ENCODE results near the gene KAT8. TPM values are rescaled to one million over a fixed set of nuclear protein-coding genes. Genes with fewer than 3 reads are reported as not detected.

Gene KAT8
- total and polyA plus RNA-seq, 9 of the 15 experiments (the other 6 are each of a cell fraction or from before 2014, with no cell fraction given) = 10.0 to 98.5 (median 76.4) TPM

DNA sequence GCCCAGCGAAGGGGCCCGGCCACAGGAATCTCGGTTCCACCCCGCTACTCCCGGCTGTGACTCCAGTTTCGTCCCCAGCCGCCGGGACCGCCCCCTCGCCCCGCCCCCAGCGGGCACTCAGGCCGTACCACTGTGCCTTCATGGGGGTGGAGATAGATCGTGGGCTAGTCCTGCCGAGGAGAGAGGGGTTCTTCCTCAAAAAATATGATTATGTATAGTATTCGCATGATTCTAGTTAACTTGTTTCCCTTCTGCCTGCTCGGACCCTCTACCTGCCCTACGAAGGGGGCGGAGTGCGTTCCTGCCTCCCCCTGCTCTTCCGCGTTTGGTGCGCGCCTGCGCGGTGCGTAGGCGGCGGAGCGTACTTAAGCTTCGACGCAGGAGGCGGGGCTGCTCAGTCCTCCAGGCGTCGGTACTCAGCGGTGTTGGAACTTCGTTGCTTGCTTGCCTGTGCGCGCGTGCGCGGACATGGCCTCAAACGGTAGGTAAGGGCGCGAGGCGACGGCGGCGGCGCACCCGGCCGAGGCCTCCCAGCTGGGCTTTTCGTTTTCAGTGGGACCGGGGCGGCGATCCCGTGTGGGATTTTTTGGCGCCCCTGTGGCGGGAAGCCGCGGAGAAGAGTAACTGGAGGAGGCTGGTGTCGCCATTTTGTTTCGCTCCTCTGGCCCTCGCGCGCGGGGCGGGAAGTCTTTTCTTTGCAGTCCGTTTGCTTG, 62.4 kb downstream of the KAT8 start, which contains the start of gene FUS (continued):
- TF ChIP-seq SETDB1 (IDR thresholded peaks at IDR 0.05; ENCODE audit: low read length) (peak; percentile 76), ZNF184 (CRISPR knock-in tag; IDR thresholded peaks at IDR 0.05) (no peak), BCL6 (CRISPR knock-in tag; IDR thresholded peaks at IDR 0.05) (no peak), REST (IDR thresholded peaks at IDR 0.05; ENCODE audit: borderline replicate concordance) (no peak), REST (CRISPR knock-in tag; IDR thresholded peaks at IDR 0.05; ENCODE audit: low read depth) (peak; percentile 37; the same call in 1 of the 2 replicates), NR3C1 (CRISPR knock-in tag; IDR thresholded peaks at IDR 0.05) (peak; percentile 93), SNIP1 (IDR thresholded peaks at IDR 0.05; ENCODE audit: low read depth) (no peak), PRMT5 (CRISPR knock-in tag; IDR thresholded peaks at IDR 0.05) (no peak), RAD21 (CRISPR knock-in tag; conservative IDR thresholded peaks at IDR 0.05 in 1 of 2, IDR thresholded peaks at IDR 0.05 in 1 of 2) (peak; percentile 2 to 25; a peak in 1 of 4 replicates), NFATC3 (IDR thresholded peaks at IDR 0.05) (no peak), CCNT2 (IDR thresholded peaks at IDR 0.05; ENCODE audit: borderline replicate concordance, extremely low read depth, insufficient read length, low read depth, low read length) (no peak), ZNF740 (CRISPR knock-in tag; IDR thresholded peaks at IDR 0.05) (peak; percentile 39; the same call in 1 of the 2 replicates), ZNF740 (tag; IDR thresholded peaks at IDR 0.05) (no peak), ZNF77 (CRISPR knock-in tag; IDR thresholded peaks at IDR 0.05) (no peak), HDAC6 (IDR thresholded peaks at IDR 0.05; ENCODE audit: low read depth, low read length) (peak; percentile 83; the same call in 1 of the 2 replicates)
- TF ChIP-seq, protein P1, sequence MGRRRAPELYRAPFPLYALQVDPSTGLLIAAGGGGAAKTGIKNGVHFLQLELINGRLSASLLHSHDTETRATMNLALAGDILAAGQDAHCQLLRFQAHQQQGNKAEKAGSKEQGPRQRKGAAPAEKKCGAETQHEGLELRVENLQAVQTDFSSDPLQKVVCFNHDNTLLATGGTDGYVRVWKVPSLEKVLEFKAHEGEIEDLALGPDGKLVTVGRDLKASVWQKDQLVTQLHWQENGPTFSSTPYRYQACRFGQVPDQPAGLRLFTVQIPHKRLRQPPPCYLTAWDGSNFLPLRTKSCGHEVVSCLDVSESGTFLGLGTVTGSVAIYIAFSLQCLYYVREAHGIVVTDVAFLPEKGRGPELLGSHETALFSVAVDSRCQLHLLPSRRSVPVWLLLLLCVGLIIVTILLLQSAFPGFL (CRISPR knock-in tag; IDR thresholded peaks at IDR 0.05) = no peak
- TF ChIP-seq, protein P2, sequence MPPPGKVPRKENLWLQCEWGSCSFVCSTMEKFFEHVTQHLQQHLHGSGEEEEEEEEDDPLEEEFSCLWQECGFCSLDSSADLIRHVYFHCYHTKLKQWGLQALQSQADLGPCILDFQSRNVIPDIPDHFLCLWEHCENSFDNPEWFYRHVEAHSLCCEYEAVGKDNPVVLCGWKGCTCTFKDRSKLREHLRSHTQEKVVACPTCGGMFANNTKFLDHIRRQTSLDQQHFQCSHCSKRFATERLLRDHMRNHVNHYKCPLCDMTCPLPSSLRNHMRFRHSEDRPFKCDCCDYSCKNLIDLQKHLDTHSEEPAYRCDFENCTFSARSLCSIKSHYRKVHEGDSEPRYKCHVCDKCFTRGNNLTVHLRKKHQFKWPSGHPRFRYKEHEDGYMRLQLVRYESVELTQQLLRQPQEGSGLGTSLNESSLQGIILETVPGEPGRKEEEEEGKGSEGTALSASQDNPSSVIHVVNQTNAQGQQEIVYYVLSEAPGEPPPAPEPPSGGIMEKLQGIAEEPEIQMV (tag; conservative IDR thresholded peaks at IDR 0.05; ENCODE audit: low read depth) = no peak
